Muscle layer of colon (tissue), 2 donors: ENCODE results near the gene CTIF.

ENCODE experiments used
- H3K27ac ChIP-seq: one replicate; pipeline ENCODE4 v1.7.0; 2013; ENCODE audit warnings: low read depth, mild to moderate bottlenecking, low read length, moderate library complexity
- H3K27me3 ChIP-seq, 2 donors: one replicate each; pipeline ENCODE4 v1.7.0; 2013; ENCODE audit warnings: low read length in 2 of 2, mild to moderate bottlenecking in 2 of 2; ENCODE audit not compliant: insufficient read depth in 2 of 2, control insufficient read depth in 1 of 2
- H3K36me3 ChIP-seq: one replicate; pipeline ENCODE4 v1.7.0; 2013; ENCODE audit warnings: mild to moderate bottlenecking, low read length; ENCODE audit not compliant: insufficient read depth
- H3K4me1 ChIP-seq: one replicate; pipeline ENCODE4 v1.7.0; 2013; ENCODE audit warnings: mild to moderate bottlenecking, low read length; ENCODE audit not compliant: insufficient read depth
- H3K4me3 ChIP-seq, 2 donors: one replicate each; pipeline ENCODE4 v1.7.0; 2013; ENCODE audit warnings: low read length in 2 of 2, low read depth in 1 of 2, mild to moderate bottlenecking in 1 of 2, moderate library complexity in 1 of 2
- H3K9ac ChIP-seq: one replicate; pipeline ENCODE4 v1.7.0; 2013; ENCODE audit warnings: low read length
- H3K9me3 ChIP-seq: one replicate; pipeline ENCODE4 v1.7.0; 2013; ENCODE audit warnings: mild to moderate bottlenecking, low read length
- donor health status: abdominal sarcoma.
- donor health status: Adenocarcinoma of cecum.

The CTIF gene

DNA sequence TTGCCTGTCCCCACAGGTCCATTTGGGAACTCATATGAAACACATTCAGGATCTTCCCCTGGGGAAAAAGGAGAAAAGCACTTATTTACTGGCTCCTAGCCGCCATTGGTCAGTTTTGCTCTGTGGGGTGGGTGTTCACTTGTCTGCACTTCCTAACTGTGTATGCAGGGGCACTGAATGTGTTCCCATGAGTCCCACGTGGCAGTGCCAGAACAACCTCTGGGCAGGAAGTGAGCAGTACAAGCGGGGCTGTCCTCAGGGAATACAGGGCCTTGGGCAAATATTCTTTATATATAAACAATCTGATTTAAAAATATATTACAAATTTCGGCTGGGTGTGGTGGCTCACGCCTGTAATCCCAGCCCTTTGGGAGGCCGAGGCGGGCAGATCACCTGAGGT, 21.8 kb upstream of the CTIF start:
- H3K9ac ChIP-seq, result no peak overlapping the region
- H3K27ac ChIP-seq, result no peak overlapping the region
- H3K9me3 ChIP-seq, result no peaks in the 10 kb centered on the region
- no peaks in the 10 kb centered on the region for H3K36me3 ChIP-seq
- no peak overlapping the region for H3K4me3 ChIP-seq
- H3K27me3 ChIP-seq, result no peaks in the 10 kb centered on the region
- H3K4me1 ChIP-seq, result no peaks in the 10 kb centered on the region

DNA sequence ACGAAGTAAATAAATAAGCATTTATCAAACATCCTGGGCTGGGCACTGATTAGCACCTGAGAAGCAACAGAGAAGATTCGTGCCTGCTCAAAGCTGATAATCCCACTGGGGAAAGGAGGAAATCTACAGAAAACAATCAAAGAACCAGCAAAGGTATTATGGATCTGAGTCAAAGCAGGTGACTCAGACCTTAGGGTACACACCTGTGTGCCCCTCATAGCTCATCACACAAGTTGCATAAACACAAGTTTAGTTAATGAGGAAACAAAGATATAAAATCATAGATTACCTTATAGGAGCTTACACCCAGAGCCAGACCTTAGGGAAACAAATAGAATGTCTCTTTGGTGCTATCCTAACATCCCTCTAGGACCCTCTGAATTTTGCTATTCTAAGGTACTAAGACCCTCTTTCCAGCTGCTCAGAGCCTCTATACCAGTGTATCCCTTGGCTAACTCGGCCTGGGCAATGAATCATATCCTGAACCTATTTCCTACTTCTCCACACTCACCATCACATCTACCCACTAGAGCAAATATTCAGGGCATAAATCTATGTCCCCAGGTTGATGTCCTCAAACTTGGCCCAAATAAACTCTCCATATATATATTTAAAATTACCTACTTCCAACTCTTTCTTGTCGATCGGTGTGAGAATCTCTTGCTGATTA, 19.3 kb upstream of the CTIF start:
- no peak overlapping the region for H3K4me3 ChIP-seq
- H3K4me1 ChIP-seq, result no peaks in the 10 kb centered on the region
- H3K9me3 ChIP-seq, result no peaks in the 10 kb centered on the region
- no peak overlapping the region for H3K9ac ChIP-seq
- no peaks in the 10 kb centered on the region for H3K27me3 ChIP-seq
- no peak overlapping the region for H3K27ac ChIP-seq
- no peaks in the 10 kb centered on the region for H3K36me3 ChIP-seq

DNA sequence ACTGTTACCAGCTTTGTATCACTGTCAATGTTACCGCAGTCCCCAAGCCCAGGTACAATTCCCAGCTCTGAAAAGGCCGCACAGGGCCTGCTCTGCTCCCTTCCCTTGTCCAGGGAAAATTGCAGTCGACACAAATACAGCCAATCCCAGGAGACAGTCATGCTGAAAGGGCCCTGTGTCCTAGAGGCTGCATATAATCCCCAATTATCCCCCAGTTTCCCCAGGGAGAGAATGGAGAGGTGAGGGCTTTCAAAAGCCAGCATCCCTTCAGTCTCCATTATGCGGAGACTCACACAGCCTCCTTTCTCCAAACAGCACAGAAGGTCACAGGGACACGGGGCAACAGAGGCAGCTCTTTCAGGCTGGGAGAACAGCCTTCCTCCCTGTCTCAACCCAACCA, 17.1 kb upstream of the CTIF start:
- no peaks in the 10 kb centered on the region for H3K27me3 ChIP-seq
- no peaks in the 10 kb centered on the region for H3K9me3 ChIP-seq
- no peak overlapping the region for H3K4me3 ChIP-seq
- H3K4me1 ChIP-seq, result no peaks in the 10 kb centered on the region
- no peak overlapping the region for H3K9ac ChIP-seq
- H3K27ac ChIP-seq, result no peak overlapping the region
- H3K36me3 ChIP-seq, result no peaks in the 10 kb centered on the region

DNA sequence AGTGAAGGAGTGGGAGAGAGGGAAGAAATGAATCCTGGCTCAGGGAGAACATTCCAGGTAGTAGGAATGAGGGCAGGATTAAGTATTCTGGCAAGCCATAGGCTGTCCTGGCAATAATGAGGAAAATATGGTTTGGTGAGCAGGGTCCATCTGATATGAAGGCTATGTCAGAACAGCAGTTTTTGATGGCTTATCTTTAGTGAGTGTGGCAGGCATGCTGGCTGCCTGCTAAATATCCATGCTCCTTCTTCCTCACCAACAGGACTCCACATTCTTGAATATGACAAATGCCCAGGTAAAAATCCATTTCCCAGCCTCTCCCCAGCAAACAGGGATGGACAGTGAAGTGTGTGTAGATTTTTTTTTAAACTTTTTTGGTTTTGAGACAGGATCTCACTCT, 13.2 kb upstream of the CTIF start:
- H3K27me3 ChIP-seq, result no peaks in the 10 kb centered on the region
- H3K27ac ChIP-seq, result no peak overlapping the region

DNA sequence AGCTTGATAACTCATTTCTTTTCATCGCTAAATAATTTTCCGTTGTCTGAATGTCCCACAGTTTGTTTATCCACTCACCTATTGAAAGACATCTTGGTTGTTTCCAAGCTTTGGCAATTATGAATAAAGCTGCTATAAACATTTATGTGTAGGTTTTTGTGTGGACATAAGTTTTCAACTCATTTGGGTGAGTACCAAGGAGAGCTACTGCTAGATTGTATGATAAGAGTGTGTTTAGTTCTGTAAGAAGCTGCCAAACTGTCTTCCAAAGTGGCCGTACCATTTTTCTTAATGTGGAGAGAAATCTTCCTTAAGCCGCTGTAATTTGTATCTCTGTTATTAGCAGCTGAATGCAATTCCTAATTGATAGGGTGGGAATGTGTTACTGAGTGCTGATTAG, 11.4 kb upstream of the CTIF start:
- Histone ChIP-seq H3K36me3 (no peaks in the 10 kb centered on the region), H3K4me1 (no peaks in the 10 kb centered on the region), H3K27ac (no peak overlapping the region), H3K9ac (no peak overlapping the region), H3K4me3 (no peak overlapping the region), H3K27me3 (no peaks in the 10 kb centered on the region), H3K9me3 (no peaks in the 10 kb centered on the region)

More for the DNA sequence above, 13.2 kb upstream of the CTIF start:
- Histone ChIP-seq H3K4me3 (no peak overlapping the region), H3K36me3 (no peaks in the 10 kb centered on the region), H3K4me1 (no peaks in the 10 kb centered on the region), H3K9ac (no peak overlapping the region), H3K9me3 (no peaks in the 10 kb centered on the region)

DNA sequence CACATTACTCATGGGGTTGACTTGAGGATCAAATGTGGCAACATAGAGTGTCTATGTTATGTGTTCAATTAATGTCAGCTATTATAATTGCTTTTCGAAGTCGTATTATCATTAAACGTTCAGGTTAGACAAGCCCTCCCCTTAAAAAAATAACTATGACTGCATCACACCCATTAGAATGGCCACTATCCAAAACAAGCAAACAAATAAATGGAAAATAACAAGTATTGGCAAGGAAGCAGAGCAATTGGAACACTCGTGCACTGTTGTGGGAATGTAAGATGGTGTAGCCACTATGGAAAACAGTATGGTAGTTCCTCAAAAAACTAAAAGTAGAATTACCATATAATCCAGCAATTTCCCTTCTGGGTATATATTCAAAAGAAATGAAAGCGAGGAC, 10.0 kb upstream of the CTIF start:
- no peak overlapping the region for H3K27ac ChIP-seq
- no peak overlapping the region for H3K4me3 ChIP-seq
- no peaks in the 10 kb centered on the region for H3K27me3 ChIP-seq
- H3K9ac ChIP-seq, result no peak overlapping the region
- no peaks in the 10 kb centered on the region for H3K36me3 ChIP-seq
- H3K4me1 ChIP-seq, result no peaks in the 10 kb centered on the region
- H3K9me3 ChIP-seq, result no peaks in the 10 kb centered on the region

DNA sequence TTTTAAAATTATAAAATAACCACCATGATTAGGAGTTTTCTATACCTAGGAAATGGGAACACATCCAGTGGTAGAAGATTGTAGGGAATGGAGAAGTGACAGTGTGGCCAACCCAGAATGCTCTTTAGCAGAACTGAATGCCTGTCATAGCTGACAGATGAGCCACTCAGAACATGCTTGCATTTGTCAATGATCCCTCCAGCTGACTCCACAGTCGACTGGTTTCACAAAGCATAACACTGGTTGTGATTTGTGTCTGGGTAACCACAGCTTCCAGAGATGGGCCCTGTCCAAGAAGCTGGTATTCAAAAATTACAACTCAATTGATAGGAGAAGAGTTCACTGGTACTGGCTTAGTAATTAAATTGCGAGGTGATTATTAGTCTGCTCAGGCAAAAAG, 9.0 kb upstream of the CTIF start:
- no peaks in the 10 kb centered on the region for H3K4me1 ChIP-seq
- no peaks in the 10 kb centered on the region for H3K27me3 ChIP-seq
- H3K9me3 ChIP-seq, result no peaks in the 10 kb centered on the region
- H3K4me3 ChIP-seq, result no peak overlapping the region
- no peaks in the 10 kb centered on the region for H3K36me3 ChIP-seq
- H3K9ac ChIP-seq, result no peak overlapping the region
- no peak overlapping the region for H3K27ac ChIP-seq

DNA sequence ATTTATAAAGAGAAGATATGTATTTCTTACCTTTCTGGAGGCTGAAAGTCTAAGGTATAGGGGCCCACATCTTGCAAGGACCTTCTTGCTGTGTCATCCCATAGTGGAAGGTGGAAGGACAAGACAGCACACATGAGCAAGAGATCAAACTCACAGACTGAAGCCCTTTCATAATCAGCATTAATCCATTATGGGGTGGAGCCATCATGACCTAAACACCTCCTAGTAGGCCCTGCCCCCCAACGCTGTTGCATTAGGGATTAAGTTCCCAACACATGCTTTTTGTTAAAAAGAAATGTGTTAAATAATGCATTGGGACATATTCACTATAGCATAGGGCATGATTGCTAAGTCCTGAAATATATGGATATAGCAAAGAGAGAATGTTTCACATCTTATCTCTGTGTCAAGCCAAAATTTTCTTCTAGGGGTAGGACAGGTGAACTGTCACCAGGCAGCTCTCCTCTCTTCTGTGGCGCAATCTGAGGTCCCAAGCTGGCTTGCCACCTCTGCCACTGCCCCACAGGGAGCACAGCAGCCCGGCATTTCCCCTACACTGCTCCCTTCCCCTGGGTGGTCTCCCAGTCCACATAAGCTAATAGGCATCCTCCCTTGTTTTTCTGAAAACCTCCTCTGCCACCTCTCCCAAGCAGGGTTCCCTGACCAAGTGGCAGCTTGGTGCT, 8.3 kb upstream of the CTIF start:
- Histone ChIP-seq H3K9me3 (no peaks in the 10 kb centered on the region), H3K27me3 (no peaks in the 10 kb centered on the region), H3K4me3 (no peak overlapping the region), H3K27ac (no peak overlapping the region), H3K36me3 (no peaks in the 10 kb centered on the region), H3K4me1 (no peaks in the 10 kb centered on the region), H3K9ac (no peak overlapping the region)

DNA sequence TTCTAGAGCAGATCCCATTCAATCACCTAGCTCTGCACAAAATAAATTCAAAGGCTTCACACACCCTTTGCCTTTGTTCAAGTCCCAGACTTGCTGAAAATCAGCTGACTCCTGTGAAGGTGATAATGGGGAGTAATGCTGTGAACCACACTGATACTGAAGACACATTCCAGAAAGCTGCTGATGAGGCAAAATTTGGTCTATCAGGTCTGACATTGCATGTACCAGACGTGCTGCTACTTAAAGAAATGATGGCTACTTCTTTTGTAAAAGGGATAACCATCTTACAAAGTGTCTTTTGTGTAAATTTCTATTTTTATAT, 7.8 kb upstream of the CTIF start:
- Histone ChIP-seq H3K36me3 (no peaks in the 10 kb centered on the region), H3K4me1 (no peaks in the 10 kb centered on the region), H3K9ac (no peak overlapping the region), H3K27me3 (no peaks in the 10 kb centered on the region), H3K27ac (no peak overlapping the region), H3K4me3 (no peak overlapping the region), H3K9me3 (no peaks in the 10 kb centered on the region)

DNA sequence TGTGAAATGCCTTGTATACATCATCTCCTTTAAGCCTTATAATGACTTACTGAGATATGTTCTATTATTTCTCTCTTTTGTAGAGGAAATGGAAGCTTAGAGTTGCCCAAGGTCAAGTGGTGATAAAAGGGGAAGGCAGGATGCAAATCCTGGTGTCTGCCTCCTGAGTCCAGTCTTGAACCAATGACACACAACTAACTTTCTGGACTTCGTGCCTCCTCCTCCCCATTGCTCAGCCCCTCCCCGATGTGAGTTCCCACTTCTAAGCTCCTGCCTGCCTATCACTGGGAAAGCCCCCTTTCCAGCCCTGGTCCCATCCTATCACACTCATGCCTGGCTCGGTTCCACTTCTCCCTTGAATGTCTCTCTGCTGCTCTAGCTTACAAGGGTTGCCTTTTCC, 6.9 kb upstream of the CTIF start:
- Histone ChIP-seq H3K36me3 (no peaks in the 10 kb centered on the region), H3K27me3 (no peaks in the 10 kb centered on the region), H3K9ac (no peak overlapping the region), H3K9me3 (no peaks in the 10 kb centered on the region), H3K27ac (no peak overlapping the region), H3K4me1 (no peaks in the 10 kb centered on the region), H3K4me3 (no peak overlapping the region)

DNA sequence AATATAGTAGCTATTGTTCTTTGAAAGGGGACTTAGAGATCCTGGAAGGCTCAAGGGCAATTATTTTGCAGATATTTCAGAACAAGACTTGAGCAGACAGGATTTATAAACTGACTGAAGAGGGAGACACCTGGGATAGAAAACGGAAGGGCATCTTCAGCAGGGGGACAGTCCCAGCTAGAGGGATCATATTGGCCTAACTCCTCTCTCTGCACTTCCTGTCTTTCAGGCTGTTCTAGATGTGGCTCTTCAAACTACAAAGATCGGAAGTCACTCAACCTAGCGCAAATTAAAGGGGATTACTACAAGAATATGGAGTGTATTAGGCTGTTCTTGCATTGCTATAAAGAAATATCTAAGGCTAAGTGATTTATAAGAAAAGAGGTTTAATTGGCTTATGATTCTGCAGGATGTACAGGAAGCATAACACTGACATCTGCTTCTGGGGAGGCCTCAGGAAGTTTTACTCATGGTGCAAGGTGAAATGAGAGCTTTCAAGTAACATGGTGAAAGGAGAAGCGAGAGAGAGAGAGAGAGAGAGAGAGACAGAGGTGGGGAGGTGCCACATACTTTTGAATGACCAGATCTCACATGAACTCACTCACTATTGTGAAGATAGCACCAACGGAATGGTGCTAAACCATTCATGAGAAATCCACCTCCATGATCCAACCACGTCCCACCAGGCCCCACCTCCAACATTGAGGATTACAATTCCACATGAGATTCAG, 5.3 kb upstream of the CTIF start:
- H3K9ac ChIP-seq, result no peak overlapping the region
- no peaks in the 10 kb centered on the region for H3K36me3 ChIP-seq
- H3K27me3 ChIP-seq, result no peaks in the 10 kb centered on the region
- H3K9me3 ChIP-seq, result no peaks in the 10 kb centered on the region
- H3K27ac ChIP-seq, result no peak overlapping the region
- peaks cover 6% of the 10 kb centered on the region for H3K4me1 ChIP-seq
- H3K4me3 ChIP-seq, result no peak overlapping the region

DNA sequence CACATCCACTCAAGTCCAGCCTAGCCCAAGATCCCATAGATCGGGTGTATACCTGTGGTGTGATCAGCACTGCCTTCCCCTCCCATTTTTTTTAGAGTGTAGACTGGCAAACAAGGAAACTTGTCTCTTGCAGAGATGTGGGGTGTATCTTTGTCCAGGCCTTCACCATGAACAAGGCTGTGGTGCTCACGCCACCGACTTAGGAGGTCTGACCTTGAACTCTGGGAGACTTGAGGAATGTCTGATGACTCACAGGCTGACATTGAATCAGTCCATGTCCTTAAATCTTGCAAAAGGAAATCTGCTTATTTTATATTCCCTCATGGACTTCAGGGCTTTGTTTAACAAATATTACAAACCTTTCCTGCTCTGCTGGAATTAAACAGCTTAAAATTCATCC, 4.5 kb upstream of the CTIF start:
- Histone ChIP-seq H3K36me3 (no peaks in the 10 kb centered on the region), H3K4me1 (peaks cover 6% of the 10 kb centered on the region), H3K27me3 (no peaks in the 10 kb centered on the region), H3K27ac (no peak overlapping the region), H3K9me3 (no peaks in the 10 kb centered on the region), H3K9ac (no peak overlapping the region), H3K4me3 (no peak overlapping the region)
